HT-29 (cell line): ENCODE measurements around the gene RNF212. TPM values are rescaled to one million over a fixed set of nuclear protein-coding genes. Genes with fewer than 3 reads are reported as not detected.

ENCODE experiments used
- DNase-seq: peaks from one replicate; pipeline ENCODE4 v3.0.0-alpha.2; 2015; ENCODE audit warnings: low spot score
- total RNA-seq: library from RNA; depleted of rRNA; stranded (reverse); fragments of >200 nt; shearing (Covaris generic); gene quantifications from 2 replicates; pipeline ENCODE4 v1.2.3, GENCODE V29; 2014

Gene RNF212
- total RNA-seq, 1 experiment from 2014 or later = not detected

DNA sequence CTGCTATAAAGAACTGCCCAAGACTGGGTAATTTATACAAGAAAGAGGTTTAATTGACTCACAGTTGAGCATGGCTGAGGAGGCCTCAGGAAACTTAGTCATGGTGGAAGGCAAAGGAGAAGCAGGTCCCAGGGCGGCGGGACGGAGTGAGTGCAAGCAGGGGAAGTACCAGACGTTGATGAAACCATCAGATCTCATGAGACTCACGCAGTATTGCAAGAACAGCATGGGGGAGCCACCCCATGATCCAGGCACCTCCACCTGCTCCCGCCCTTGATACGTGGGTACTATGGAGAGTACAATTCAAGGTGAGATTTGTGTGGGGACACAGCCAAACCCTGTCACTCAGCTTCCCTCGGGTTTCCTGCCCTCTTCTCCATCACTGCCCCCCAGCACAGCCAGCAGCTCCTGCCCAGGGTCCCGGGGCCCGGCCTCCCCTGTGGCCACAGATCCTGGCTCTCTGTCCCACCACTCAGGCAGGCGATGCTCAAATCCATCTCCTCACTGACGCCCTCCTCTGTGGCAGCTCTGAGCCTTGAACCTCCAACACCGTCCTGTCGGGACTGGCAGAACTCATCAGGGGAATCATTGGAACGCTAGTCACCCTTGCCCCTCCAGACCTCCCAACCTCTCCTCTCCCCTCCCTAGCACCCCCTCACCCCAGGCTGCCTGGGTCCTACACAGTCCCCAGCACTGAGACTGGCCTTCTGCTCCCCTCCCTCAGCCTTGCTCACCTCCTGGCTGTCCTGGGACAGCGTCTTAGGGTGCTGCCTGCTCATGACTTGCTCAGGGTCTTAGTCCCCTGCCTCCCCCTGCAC lies 64.4 kb downstream of the RNF212 start:
- DNase-seq = no peak

- DNase-seq = no peak
Measured at GRCh38 chr4:1047976-1048772, 65.2 kb downstream of the RNF212 start.

GRCh38 chr4:1047106-1047975 lies 66.0 kb downstream of the RNF212 start:
- DNase-seq = no peak

DNA sequence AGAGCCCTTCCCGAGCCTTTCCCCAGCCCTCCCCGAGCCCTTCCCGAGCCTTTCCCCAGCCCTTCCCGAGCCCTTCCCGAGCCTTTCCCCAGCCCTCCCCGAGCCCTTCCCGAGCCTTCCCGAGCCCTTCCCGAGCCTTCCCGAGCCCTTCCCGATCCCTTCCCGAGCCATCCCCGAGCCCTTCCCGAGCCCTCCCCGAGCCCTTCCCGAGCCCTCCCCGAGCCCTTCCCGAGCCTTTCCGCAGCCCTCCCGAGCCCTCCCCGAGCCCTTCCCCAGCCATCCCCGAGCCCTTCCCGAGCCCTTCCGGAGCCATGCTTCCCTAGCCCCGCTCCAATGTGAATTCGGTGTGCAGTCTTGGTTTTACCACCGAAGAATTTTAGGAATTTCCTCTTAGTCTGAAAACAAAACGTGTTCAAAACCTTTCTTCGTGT lies 66.8 kb downstream of the RNF212 start:
- DNase-seq = peak; percentile 64

DNA sequence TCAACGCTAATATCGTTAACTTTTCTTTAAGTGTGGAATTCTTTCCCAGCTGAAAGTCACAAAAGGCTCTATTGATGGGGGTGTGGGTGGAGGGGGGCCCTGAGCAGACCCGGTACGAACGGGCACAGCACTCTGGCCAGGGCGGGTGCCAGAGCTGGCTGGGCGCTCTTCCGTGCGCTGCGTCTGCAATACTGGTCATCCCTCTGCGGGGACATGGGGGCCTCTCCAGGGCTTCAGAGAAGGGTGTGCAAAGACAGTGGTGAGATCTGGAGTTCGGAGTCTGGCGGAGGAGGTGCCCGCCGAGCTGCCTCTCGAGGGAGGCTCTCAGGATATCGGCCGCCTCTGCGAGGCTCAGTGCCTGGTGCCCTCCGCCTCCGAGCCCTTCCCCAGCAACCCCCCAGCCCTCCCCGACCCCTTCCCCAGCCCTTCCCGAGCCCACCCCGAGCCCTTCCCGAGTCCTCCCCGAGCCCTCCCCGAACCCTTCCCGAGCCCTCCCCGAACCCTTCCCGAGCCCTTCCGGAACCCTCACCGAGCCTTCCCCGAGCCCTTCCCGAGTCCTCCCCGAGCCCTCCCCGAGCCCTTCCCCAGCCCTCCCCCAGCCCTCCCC lies 67.7 kb downstream of the RNF212 start:
- DNase-seq = no peak

DNA sequence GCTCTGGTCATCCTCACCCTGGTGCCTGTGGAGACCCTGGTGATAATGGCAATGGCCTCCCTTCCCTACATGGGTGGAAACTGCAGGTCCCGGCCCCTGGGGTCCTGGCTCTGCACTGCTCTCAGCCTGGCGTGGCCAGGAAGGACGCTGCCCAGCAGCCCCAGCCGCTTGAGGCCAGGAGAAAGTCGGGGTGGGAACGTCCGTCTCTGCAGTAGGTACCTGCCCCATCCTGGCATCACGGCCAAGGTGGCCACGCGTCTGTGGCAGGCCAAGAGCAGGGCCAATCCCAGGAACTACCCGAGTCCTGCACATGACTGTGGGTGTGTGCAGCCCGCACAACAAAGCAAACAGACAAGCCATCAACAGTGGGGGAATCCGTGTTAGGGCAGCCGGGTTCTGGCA lies 68.2 kb downstream of the RNF212 start:
- DNase-seq = no peak

DNA sequence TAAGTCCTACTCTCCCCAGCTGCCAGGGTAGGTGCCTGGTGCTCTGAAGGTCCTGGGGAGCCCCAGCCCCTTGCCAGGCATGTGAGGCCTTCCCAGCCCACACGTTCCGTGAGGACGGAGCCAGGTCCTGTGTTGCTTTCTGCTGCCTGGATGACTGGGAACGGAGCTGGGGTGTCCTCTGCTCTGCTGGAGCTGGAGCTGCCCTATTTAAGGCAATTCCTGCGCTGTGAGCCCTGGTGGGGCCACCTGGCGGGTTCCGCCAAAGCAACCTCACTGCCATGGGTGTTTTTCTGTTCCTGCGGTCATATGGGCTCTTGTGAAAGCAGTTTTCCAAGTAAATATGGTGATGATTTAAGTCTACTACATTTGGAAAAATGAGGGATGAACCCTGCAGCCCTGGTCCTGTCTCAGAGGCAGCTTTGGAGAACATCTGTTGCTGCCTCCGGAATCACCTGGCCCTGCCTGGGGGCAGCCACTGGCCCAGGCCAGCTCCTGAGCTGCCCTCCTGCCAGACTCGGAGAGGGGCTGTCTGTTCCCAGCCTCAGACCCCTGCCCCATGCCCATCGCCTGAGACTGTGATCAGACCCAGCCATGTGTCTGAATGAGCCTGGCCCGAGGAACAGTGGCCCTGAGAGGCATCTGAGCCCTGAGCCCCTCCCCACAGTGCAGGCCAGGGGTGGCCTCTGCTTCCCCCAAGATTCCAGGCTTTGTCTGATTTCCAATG lies 68.7 kb downstream of the RNF212 start:
- no peak for DNase-seq

- DNase-seq = peak; percentile 78
Measured at GRCh38 chr4:1043651-1044468, 69.5 kb downstream of the RNF212 start.

- DNase-seq = no peak
Measured at GRCh38 chr4:1043162-1043561, 70.2 kb downstream of the RNF212 start.

- no peak for DNase-seq
Measured at GRCh38 chr4:1042352-1043055, 70.9 kb downstream of the RNF212 start.

GRCh38 chr4:1041936-1042330 lies 71.4 kb downstream of the RNF212 start:
- no peak for DNase-seq

- peak; percentile 51 for DNase-seq
Measured at GRCh38 chr4:1041147-1041935, 72.0 kb downstream of the RNF212 start.

DNA sequence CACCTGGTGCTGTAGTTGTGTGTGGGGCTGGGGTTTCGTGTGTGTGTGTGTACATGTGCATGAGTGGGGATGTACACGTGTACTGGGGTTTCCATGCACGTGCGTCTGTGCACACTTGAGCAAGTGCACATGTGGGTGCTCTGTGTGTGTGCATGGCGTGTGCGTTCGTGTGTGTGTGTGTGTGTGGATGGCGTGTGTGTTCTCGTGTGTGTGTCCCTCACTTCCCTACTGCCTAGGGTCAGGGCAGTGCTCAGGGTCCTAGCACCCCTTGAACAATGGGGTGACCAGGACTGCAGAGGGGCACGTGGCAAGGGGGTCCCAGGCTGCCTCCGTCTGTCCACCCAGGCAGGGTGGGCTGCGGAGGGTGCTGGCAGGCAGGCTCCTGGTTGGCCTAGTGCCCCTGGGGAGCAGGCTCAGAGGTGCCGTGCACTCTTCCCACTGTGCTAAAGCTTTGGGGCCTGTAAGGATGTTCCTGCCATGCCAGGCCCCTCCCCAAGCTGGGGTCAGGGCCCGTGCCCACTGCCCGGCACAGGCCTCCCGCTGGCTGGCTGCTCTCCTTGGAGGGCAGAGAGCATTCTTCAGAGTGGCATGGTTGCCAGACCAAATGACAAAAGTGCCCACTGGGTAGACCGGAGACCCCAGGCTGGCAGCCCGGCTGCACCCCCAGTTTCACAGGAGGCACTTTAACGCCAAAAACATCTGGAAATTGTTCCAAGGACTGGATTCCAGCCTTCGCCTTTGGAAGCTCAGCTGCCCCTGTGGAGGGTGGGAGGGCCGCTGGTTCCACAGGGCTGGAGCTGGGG lies 72.8 kb downstream of the RNF212 start:
- no peak for DNase-seq

GRCh38 chr4:1039493-1040343 lies 73.6 kb downstream of the RNF212 start:
- peak; percentile 57 for DNase-seq

GRCh38 chr4:1038948-1039492 lies 74.3 kb downstream of the RNF212 start:
- no peak for DNase-seq
